GM21723 (cell line): Measurements from ENCODE around the gene RGP1.

ENCODE experiments used
- ATAC-seq: cut with Tn5 transposase; IDR thresholded peaks from one replicate; pipeline ENCODE4 v1.9.1; 2021; ENCODE audit warnings: mild to moderate bottlenecking, moderate library complexity; ENCODE audit not compliant: unreplicated experiment

RGP1 gene

DNA sequence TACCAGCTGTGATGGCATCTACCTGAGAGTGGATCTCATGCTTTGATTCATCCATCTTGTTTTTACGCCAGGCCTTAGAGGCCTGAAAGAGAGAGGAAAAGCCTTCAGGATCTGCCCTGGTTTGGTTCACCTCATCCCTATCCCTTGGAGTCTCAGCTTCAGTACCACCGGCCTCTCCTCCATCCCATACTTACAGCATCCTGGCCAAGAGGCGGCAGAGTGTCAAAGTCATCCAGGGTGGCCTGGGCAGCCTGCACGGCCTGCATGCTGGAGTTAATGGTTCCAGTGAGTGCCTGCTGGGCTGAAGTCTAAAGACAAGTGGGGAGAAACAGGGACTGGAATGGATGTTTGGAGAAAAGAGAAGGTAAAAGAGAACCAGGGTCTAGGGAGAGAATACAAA is 29.5 kb upstream of the RGP1 start:
- ATAC-seq, result no peak

DNA sequence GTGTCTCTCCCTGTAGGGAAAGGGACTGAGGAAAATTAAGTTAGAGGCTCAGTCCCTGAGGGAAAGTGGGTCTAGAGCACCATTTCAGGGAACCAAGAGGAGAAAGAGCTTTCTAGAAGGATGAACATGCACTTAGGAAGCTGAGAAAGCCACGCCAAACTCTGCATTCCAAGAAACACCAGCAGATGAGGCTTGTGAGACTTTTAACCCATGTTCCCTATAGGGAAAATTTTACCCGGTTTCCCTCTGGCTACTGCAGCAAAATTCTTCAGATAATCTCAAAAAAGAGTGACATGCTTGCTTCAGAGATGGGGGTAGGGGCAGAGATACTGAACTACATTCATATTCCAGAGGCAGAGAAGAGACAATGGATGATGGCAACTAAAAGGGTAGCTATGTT is 25.7 kb upstream of the RGP1 start:
- ATAC-seq, result no peak

- ATAC-seq, result no peak
Measured at GRCh38 chr9:35723908-35724307, 25.2 kb upstream of the RGP1 start.

DNA sequence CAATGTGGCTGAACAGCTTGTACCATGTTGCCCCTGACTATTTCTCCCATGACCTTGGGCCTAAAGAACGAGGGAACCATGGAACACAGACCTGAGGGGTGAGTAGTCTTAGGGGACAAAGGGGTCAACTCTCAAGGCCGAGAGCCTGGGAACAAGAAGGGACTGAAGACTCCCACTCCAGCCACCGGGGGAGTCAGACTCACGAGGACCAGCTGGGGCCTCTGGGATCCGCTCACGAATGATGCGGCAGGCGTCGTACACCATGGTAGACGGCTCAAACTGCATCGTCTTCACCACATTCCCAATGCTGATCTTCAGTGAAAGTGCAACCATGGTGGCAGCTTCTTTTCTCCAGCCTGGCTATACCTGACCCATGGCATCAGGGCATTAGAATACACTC is 23.7 kb upstream of the RGP1 start:
- no peak for ATAC-seq

DNA sequence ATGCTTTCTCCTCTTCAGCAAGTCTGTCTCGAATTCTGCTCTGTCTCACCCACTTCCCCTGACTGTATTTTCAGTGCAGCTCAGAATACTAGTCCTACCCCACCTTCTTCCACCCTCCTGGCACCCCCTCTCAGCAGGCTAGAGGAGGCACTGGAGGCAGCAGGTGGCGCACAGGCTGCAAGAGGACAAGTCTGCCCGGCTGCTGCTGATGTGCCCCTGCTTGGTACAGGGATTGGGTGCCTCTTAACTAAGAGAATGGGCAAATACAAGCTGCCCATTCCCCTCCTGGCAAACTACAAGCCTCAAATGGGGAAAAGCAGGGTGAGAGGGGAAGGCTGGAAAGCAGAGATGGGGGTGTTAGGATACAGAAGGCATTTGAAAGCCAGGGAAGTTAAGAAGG is 22.2 kb upstream of the RGP1 start:
- ATAC-seq, result no peak

DNA sequence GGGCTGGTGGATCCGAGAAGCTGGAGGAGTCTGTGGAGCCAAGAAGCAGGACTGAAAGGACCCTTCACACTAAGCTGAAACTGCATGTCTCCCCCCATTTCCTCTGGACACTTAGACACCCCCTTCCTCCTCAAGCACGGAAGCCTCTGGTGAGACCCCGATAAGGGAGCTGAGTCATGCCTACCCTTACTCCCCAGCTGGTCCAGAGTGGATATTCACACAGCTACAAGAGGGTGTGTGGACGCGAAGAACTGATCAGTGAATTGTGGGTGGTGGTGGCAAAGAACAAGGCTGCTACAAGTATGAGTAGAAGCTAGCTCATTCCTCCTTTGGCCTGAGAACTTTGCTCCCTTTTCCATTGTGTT is 21.4 kb upstream of the RGP1 start:
- ATAC-seq, result no peak

DNA sequence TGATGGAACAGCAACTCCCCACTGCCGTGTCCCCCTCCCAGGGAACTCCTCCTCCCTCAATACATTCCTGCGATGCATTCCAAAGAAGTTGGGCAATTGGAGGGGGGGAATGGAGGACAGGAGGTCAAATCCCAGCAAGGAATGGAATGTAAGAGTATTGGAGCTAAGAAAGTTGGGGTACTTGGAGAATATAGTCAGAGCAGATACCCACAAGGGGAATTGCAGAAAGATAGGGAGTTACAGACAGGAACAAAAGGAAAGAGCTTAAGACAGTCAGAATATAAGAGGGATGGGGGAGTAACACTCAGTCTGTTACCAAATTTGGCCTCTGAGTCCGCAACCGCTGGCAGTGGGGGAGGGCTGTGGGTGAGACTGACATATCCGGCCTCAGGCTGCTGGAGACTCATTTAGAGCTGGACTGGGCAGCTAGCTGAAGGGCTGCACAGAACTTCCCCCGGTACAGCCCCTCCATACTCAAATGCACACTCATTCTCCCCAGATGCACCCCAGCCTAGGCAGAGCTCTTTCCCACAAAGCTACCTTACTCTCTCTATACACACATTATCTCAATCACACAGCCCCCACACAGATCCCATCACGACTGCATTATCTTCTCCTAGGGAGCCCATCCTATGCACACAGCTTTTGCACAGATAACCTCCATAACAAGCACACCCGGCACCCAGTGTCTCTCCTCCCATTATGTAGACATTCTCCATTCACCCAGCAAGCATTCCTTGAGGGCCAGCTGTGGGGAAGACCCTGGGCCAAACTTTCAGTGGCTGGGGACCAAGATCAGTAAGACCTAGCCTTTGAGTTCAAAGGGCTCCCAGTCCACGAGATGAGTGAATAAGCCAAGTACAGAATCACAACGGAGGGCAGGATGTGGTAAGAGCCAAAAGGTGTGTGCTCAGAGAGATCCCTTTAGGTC is 20.8 kb upstream of the RGP1 start:
- ATAC-seq, result no peak

GRCh38 chr9:35729101-35729500 is 20.0 kb upstream of the RGP1 start:
- no peak for ATAC-seq

DNA sequence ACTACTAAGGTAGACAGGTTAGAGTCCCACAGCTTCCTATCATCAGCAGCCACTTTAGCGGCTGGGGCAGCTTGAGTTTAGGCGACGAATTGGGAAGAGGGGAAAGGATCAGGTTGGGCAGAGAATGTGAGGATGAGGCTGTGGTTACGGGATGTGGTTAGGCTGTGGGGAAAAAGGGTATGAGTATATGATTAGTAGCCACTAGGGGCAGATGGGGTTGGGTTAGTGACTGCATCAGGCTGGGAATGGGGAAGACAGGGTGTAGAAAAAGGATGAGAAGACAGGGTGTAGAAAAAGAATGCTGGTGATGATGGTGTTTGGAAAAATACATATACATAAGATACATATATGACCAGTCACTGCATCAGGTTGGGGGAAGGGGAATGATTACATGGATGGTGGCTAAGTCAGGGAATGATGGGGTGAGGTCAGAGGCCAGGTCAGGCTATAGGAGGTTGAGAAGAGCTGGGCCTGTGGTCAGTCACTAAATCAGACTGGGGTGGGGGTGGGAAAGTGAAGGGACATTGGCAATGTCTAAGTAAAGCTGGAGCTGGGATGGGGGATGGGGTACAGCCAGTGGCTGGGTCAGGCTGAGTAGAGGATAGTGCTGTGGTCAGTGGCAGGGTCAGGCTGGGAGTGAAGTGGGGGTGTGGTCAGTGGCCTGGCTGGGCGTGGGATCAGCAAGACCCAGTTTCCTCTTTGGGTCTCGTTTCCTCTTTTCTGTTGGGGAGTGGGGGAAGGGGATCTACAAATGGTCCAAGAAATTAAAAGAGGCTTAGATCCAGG is 19.2 kb upstream of the RGP1 start:
- ATAC-seq, result no peak

DNA sequence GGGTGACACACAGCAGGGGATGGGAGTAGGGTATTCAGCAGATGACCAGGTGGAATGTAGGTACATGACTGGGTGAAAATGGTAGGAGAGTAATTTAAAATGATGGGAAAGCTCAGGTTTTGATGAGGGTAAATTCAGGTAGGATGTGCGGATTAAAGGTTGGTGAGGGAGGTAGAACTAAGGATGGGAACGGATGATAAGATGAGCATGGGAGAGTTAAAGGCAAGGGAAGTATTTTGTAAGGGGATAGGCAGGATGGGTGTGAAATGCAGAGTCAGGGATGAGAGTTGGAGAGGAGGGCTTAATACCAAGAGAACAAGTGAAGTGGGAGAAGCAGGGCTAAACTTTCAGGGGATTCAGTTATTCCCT is 18.6 kb upstream of the RGP1 start:
- ATAC-seq, result no peak

GRCh38 chr9:35731415-35732184 is 17.5 kb upstream of the RGP1 start:
- ATAC-seq, result no peak

- ATAC-seq, result peak; percentile 82
Measured at GRCh38 chr9:35732185-35732799, 16.8 kb upstream of the RGP1 start, which contains the start of the genes CREB3 and TLN1. Gene CREB3, plus strand, starts transcription at chr9:35732666. Its CDS starts 107 bp downstream, at chr9:35732773. Gene TLN1, minus strand, starts transcription at chr9:35732195. Its CDS starts 6,501 bp downstream, at chr9:35725694.

- ATAC-seq, result peak; percentile 4
Measured at GRCh38 chr9:35732800-35733541, 16.1 kb upstream of the RGP1 start.

- ATAC-seq, result no peak
Measured at GRCh38 chr9:35734096-35734495, 15.0 kb upstream of the RGP1 start.

DNA sequence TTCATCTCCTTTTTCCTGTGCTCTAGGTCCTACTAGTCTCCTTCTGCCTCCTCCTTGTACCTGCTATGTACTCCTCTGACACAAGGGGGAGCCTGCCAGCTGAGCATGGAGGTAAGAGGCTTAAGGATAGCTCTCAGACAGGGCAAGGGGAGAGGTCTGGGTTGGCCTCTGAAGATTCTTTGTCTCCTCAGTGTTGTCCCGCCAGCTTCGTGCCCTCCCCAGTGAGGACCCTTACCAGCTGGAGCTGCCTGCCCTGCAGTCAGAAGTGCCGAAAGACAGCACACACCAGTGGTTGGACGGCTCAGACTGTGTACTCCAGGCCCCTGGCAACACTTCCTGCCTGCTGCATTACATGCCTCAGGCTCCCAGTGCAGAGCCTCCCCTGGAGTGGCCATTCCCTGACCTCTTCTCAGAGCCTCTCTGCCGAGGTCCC is 12.9 kb upstream of the RGP1 start:
- no peak for ATAC-seq

DNA sequence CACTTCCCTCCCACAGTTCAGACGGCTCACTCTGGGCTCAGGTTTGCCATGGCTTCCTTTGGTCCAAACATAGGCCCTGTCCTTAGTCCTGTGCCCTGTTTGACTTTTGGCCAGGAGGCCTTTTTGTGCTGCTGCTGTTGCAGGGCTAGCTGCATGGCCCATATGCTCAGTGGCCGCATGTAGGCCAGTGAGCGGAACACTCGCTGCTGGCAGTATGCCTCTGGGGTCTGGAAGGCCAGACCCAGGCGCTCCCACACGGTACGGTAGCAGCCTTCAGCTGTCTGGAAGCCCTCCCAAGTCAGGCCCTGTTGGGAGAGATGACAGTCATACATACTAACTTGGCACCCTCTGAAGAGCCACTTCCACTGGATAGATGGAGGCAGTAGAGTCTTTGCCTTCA is 11.9 kb upstream of the RGP1 start:
- no peak for ATAC-seq

DNA sequence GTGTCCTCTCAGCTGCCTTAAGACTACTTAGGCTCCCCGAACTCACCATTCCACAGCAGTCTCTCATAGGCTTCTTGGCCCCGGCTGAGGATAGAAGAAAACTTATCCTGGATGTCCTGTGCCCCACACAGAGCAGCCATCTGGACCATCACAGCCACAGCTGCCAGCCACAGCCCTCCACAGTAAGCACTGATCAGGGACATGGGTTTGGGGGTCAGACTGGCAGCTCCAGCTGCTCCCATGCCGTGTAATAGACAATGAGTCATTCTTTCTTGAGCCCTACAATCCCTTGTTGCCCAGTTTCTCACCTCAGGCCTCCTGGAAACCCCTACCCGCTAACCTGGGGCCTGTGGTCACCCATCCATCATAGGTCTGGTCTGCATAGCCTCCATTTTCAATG is 10.9 kb upstream of the RGP1 start:
- ATAC-seq, result no peak

DNA sequence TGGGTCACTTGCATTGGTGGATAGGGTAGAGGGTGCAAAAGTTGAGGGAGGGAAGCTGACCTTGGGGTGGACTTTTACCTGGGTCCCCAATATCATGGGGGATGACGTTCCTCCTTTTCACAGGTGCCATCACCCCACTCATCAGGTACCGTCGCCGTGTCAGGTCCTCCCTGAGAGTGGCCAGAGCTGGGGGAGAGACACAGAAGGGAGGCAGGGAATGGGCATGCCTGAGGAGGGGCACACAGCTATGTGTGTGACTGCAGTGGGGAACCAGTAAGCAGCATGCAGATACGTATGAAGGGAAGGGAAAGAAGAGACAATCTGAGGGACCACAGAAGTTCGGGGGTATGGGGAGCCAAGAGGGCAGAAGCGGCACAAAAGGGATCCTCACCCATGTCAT is 10.2 kb upstream of the RGP1 start:
- ATAC-seq, result no peak

DNA sequence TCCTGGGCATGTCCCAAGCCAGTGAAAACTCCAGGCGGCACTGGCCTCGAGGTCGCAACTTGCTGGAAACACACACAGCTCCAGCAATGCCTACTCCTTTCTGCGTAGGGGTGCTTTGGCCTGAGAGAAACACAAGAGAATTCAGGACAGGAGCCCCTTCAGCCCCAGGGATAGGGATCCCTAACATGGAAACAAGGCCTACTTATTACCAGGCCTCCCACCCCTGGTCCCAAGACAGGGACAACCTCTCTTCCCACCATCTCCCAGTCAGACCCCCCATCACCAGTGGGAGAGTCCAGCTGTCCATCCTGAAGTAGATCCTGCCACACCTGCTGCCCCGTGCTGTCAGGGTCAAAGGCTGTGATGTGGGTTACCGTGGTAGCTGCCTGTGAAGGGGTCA is 8.8 kb upstream of the RGP1 start:
- ATAC-seq, result no peak

DNA sequence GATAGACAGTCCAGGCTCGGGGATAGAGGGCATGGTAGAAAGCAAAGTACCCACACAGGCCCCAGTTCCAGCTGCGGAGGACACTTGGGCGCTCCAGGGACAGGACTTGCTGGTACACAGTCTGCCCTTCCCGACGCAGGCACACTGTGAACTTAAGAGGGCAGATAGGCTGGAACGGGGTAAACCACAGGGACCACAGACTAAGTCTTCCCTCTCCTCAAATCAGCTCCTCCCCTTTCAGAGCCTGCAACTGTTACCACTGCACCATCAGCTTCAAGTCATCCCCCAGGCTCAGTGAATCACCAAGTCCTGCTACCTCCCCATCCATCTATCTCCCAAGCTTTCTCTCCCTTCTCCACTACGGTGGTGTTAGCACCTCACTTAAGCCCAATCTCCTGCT is 7.3 kb upstream of the RGP1 start:
- no peak for ATAC-seq
